HG02610 (cell line): Measurements from ENCODE around the gene FAM222A.

Experiments
- ATAC-seq: cut with Tn5 transposase; IDR thresholded peaks from one replicate; pipeline ENCODE4 v1.9.1; 2021; ENCODE audit warnings: mild to moderate bottlenecking, moderate library complexity; ENCODE audit not compliant: unreplicated experiment

Gene FAM222A

DNA sequence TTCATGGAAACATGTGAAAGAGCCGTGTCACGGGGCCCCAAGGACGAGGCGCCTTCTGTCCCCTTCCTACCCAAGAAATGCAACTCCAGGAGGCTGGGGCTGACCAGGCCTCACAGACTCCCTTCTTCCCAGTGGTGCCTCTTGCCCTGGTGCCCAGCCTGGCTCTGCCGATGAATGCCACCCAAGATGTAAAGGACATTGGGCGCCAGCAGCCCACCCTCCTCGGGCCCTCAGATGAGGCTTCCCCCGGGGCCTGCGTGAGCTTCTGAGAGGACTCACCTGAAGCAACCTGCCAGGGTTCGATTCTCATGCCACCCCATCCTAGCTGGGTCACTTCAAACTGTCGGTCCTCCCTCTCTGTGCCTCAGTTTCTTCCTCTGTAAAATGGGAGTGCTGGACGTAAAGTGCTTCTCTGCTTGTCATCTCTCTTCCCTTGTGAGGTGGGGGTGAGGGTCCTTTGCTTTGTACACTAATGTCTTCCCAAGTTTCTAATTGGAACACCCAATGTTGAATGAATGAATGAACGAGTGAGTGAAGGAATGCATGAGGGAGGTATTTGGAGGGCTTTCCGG is 10.8 kb downstream of the FAM222A start:
- ATAC-seq, result no peak

- ATAC-seq, result no peak
Observed at GRCh38 chr12:109725321-109726105, 11.9 kb downstream of the FAM222A start.

GRCh38 chr12:109726106-109726497 is 12.5 kb downstream of the FAM222A start:
- ATAC-seq, result no peak

DNA sequence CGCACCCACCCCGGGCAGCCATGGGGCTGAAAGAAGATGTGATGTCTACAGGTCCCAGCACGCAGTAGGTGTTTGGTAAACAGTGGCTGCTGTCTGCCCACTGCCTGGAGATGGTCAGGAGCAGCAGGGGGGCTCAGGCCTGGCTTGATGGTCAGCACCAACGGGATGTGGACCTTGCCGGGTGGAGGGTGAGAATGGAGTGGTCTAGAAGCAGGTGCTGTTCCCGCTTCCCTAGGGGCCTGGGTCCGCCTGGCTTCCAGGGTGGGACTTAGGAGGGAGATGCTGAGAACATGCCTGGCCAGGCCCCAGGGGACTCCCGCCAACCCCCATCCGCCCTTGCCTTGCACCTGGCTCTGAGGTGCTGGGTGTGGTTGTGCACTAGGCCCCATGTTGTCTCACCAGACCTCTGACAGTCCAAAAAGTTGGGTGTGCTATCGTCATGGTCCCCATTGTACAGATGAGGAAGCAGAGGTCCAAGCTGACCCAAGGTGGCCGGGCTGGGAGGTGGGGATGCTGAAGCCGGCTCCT is 12.9 kb downstream of the FAM222A start:
- ATAC-seq, result no peak

DNA sequence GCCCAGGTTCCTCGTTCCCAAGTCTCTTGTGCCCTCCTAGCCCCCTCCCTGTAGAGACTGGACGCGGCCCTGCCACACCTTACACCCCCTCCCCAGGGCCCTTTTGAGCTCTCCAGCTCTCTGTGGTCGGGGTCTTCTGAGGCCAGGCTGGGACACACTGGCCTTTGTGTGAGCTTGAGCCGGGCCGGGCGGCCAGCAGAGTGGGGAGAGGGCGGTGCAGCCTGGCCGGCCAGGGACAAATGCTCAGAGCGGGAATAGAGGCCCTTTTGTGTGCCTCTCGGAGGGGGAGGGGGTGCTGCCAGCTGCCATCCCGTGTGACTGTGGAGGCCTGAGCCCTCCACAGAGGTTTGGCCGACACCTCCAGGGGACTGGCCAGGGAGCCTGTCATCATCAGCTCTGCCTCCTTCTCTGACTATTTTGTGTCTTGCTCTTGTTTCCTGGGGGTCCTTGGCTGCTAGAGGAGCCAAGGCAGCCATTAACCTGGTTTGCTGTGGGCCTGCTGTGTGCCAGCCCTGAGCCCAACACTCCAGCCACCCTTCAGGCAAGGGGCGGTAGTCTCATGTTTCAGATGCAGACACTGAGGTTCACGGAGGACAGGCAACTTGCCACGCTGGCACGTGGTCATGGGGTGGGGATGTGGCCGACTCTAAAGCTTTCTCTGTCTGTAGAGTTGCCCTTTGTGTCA is 13.6 kb downstream of the FAM222A start:
- ATAC-seq, result no peak

- ATAC-seq, result no peak
Observed at GRCh38 chr12:109727746-109728726, 14.4 kb downstream of the FAM222A start.

GRCh38 chr12:109728921-109729320 is 15.3 kb downstream of the FAM222A start:
- ATAC-seq, result no peak

DNA sequence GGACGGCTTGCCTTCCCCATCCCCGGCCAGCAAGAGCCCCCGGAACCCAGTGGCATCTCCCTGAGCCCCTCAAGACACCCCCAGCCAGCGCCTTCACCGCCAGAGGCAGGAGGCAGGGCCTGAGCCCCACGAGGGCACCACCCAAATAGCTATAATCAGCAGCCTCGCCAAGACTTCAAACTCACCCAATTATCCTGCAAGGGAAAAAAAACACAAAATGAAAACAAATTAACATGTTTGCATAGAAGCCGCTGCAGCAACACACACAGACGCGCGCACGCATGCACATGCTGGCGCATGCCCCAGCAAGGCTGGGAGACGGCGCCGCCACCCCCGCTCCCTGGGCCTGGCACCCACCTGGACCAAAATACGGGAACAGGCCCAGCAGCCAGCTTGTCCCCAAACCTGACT is 15.8 kb downstream of the FAM222A start:
- no peak for ATAC-seq

DNA sequence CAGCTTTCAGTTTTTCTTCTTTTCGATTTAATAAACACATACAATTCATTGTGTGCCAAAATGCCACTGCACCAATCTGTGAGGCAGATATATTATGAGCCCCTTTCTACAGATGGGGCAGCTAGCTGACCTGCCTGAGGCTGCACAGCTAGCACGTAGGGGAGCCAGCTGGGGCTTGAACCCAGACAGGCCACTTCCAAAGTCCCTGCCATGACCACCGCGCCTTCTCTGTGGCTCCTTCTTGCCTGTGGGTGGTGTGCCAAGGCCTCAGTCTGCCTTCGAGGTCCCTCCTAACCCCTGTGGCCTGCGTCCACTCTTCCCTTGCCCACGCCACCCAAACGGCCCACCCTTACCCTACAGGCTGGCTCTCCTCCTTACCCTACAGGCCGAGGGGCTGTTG is 16.2 kb downstream of the FAM222A start:
- no peak for ATAC-seq

DNA sequence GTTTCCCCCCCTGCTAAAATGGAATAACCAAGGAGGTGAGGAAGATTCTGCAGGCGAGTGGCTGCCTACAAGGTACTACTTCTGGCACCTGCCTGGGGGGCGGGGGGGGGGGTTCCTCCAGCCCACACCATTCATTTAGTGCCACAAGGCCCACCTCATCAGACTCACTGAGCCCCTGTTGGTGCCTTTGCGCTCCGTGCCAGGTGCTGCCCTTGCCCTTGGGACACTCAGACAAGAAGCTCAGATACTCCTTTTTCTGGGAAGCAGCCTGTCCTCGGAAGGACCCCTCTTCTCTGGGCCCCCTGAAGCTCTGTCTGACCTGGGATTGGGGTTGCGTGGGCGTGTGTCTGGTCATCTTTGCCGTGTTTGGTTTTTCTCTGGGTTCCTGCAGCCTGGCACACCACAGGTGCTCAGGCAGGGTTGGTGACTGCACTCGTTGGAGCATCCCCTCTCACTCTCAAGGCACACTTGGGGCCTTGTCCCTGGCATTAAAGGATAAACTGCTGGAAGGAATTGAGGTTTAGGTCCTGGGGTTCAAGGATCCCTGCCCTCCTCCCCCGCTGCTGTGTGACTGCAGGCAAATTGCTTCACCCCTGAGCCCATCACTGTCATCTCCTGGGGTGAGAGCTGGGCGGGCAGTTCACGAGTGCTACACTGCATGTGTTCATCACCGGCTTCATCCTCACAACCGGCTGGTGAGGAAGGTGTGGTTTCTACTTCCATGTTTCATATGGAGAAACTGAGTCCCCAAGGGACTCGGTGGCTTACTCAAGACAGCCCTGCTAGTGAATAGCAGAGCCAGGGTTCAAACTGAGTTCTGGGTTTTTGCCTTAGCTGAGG is 16.9 kb downstream of the FAM222A start:
- no peak for ATAC-seq

GRCh38 chr12:109731231-109731731 is 17.7 kb downstream of the FAM222A start:
- ATAC-seq, result no peak

GRCh38 chr12:109731806-109732205 is 18.2 kb downstream of the FAM222A start:
- ATAC-seq, result no peak

DNA sequence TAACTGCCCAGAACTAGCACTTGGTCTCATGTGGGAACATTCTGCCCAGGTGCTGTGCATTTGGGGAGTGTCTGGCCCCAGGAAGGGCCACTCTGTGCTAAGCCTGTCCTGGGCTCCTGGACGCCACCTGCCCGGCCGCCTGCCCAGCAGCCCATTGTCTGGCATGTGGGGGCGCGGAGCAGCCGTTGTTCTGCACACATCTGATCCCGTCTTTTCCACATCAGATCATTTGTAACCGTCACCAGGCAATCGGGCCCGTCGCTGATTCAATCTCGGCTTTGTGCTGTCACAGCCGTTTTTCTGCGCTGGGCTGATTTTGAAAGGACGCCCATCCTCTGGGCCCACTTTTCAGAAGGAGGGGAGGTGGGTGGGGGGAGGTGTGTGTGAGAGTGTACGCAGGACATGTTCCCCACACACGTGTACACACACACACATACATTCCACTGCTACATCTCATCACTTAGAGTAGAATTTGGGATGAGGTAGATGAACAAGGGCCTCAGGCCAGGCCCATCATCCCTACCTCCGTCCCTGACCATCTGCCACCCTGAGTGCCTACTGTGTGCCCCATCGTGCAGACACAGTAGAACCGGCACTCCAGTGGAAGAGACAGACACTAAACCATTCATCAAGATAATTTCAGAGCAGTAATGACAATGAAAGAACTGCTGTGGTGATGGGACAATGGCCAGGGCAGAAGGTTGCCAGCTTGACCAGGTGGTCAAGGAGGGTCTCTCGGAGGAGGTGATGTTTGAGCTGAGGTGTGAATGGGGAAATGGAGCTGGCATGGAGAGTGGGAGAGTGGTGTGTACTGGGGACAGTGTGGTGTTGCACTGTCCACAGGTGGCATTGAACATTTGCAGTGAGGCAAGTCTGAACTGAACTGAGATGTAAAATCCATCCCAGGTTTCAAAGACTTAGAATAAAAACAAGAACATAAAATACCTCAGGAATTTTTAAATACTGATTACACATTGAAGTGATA is 19.0 kb downstream of the FAM222A start:
- ATAC-seq, result no peak

- ATAC-seq, result no peak
Observed at GRCh38 chr12:109734219-109735000, 20.8 kb downstream of the FAM222A start.

GRCh38 chr12:109735051-109735521 is 21.5 kb downstream of the FAM222A start:
- ATAC-seq, result no peak

- no peak for ATAC-seq
Observed at GRCh38 chr12:109735825-109736551, 22.4 kb downstream of the FAM222A start.
